ENCODE data around the gene PKDREJ.
"Not testable (repeated sequence)": the region's sequence is repeated elsewhere in the genome, so short reads cannot be mapped to it uniquely, and the experiment has no call there.

Gene PKDREJ

DNA sequence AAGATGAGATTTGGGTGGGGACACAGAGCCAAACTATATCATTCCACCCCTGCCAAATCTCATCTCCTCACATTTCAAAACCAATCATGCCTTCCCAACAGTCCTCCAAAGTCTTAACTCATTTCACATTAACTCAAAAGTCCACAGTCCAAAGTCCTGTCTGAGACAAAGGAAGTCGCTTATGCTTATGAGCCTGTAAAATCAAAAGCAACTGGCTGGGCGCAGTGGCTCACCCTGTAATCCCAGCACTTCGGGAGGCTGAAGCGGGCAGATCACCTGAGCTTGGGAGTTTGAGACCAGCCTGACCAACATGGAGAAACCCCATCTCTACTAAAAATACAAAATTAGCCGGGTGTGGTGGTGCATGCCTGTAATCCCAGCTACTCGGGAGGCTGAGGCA, 1.4 kb upstream of the PKDREJ start:
- not testable (repeated sequence) for DNase-seq (ENCODE audit: low spot score)

DNA sequence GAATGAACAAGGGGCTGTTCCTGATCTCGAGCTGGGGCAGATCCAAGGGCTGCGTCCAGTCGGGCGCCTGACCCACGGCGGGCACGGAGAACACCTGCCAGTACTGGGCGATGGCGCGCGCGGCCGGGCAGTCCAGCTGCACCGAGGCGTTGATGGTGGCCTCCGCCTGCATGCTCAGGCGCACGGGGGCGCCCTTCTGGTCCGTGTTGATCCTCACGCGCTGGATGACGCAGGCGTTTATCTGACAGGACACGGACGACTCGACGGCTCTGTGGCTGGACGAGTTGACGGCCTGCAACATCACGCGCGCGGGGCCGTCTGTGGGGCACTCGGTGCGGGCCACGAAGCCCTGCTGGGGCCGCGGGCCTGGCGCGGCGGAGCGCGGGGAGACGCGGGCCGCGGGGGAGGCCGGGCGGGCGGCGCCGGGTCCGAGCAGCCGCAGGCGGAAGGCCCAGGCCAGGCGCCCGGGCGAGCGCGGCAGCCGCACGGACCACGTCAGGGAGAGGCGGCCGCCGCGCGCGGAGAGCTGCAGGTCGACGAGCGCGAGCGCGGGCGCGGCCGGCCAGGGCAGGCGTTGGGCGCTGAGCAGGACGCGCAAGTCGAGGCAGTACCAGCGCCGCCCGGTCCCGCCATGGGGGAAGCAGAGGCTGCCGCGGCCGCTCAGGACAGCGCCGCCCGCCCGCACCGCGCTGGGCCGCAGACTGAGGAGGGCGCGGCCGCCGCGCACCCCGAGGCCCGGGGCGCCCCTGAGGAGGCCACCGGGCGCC, 511 bp downstream of the PKDREJ start:
- peak; percentile 85 for DNase-seq (ENCODE audit: low spot score)

DNA sequence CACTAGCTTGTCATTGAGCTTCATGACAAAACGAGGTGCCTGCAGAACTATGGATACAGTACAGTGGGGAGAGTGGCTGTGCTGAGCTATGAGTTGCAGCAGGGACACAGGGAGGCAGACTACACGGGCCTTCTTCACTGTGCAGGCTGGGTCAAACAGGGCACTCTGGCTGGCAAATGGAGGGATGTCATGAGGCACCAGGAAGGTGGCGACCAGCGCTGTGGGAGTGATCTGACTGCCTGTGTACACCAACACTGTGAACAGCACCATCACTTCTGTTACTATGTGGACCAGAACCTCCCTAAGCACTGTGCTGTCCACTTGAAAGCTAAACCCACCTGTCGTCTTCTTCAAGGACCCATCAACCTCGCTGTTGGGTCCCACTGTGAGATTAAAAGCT, 3.1 kb downstream of the PKDREJ start:
- DNase-seq (ENCODE audit: low spot score): no peak

DNA sequence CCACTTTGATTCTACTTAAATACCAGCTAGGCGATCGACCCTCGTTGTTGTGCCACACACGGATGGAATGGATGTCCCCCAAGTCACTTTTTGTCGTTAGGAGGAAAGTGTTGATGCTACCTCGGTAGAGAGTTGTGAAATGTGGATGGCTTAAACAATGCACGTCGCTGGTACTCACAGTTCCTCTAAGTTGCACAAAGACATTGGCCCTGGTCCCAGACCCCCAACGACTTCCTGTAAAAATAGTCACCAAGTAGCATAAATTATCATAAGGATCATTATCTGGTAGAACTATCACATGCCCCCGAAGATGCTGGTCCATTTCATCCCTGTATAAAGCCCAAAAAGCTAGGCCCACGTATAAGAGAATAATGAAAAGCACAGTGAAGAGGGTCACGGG, 3.8 kb downstream of the PKDREJ start:
- no peak for DNase-seq (ENCODE audit: low spot score)

DNA sequence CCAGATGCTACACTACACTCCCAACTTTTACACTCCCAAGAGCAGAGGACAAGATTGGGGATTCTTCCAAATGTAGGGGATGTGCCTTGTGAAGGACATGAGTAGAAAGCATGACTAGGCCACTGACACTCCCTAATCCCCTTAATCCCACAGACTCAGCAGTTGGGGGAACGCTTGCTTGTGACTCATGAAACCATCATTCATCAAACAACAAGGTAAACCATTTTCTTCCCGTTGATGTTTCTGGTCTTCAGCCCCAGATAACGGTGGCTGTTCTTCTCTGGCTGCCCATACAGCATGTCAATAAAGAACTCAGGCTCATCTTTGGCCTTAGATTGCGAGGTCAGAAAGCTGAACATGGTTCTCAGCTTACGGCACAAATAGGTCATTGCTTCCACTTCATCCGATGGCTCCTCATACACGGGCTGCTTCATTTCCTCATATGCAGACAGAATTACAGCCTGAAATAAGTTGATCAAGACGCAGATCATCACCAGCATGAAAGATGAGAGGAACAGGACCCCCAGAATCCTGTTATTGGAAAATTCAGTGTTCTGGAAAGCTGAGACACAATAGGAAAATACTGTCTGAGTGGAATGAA, 6.7 kb downstream of the PKDREJ start:
- DNase-seq (ENCODE audit: low spot score): no peak

DNA sequence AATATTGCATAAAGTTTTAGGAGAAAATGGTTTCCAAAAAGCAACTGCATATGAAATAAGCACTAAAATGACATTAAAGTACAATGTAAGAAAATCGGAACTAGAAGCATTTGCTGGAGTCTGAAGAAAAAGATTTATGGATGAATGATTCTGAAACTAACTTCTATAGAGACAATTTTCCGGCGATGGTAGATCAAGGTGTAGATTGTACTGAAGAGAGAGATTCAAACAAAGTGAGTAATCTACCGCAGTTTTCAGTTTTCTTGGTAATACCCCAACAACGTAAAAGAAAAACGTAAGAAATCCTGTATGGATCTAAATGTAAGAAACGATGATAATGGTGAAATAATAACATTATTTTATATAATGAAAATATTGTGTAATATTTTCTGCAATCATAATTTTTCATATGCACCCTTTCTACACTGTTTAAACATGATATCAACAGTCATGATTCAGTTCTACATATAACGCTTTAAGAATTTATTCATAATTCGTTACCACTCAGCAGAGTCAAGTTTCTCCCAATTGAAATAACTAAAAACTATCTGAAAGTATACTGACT, 11.2 kb downstream of the PKDREJ start:
- no peak for DNase-seq (ENCODE audit: low spot score)

DNA sequence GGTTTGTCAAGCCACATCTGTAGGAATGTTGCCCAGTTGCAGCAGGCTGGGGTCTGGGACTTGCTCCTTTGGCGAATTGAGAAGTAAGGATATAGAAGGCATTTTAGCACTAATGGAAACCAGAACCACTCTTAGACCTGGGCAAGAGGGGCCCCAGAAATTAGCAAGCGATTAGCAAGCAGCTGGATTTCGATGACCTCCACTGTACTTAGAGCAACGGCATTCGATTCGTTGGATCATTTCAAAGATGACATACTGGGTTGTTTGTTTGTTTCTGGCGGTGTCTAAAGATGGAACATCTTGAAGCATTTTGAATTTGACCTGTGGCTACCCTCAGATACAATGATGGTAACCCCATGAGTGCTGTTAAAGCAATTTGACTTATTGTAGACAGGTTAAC, 11.9 kb downstream of the PKDREJ start:
- DNase-seq (ENCODE audit: low spot score): no peak

DNA sequence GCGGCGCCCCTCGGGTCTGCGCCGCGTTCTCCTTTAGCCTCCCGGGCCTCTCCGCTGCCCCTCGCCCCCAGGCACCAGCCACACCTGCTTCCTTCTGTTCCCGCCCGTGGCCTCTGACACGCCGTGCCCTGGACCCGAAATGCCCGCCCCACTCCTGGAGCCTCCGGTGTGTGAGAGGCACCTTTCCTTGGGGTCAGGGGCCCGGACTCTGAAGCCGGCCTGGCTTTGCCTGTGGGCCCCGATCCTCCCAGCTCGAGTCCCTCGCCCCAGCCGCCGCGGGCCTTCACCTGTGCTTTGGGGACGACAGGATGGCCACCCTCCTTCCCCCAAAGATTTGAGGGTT, 12.4 kb downstream of the PKDREJ start:
- DNase-seq (ENCODE audit: low spot score): peak; percentile 40

DNA sequence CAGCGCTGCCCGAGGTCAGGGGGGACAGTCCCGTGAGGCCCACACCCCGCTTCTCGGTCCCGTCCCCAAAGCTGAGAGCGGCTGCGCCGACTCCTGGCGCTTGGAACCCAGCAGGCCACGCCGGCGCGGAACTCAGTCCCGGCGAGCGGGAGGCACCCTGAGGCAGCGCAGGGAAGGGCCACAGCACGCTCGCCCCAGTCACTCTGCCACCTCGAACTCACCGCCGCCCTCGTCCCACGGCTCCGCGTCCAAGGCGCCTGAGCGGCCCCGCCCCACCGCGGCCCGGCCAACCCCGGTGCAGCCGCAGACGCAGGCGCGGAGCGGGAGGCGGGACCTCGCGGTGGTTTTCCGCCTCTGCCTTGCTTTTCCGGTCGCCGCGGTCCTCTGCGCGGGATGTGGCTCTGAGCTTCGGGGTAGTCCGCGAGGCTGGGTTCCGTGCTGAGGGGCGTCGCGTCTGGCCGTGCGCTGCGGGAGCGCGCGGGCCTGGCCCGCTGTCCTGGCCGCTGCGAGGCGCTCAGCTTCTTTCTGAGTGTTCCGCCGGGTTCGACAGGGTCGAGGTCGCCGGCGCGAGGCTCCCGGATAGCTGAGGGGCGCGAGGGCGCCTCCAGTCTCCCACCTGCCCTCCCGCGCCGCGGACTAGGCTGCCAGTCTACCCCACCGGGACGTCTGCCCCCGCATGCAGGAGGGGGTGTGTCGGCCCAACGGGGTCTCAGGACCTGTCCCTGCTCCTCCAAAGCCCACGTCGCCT, 12.9 kb downstream of the PKDREJ start, which contains the start of gene CDPF1:
CDPF1 (minus strand) TSS at position 259 of the 748 bp plus-strand sequence. CDS start 2,009 bp downstream, outside the sequence.
- peak; percentile 97 for DNase-seq (ENCODE audit: low spot score)

DNA sequence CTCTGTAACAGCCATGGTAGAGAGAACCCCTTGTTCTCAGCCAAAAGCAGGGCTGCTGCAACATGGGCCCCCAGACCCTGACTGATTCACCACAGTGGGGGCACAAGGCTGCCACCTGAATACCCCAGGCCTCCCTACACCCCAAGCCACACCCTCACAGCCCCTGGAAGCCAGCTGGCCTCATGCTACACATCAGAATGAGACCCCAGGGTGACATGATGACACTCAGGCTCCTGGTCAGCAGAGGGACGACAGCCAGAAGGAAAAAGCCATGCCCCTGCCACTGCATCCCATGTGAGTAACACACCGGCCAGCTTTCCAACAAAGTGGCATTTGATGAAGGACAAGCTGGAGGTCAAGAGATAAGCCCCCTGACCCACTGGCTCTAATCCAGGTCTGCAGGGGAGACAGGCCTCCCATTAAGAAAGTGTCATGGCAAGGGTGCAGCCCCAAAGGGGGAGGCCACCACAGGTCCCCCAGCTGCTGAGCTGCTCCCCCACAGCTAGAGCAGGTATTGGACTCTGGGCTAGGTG, 15.6 kb downstream of the PKDREJ start:
- DNase-seq (ENCODE audit: low spot score): no peak

DNA sequence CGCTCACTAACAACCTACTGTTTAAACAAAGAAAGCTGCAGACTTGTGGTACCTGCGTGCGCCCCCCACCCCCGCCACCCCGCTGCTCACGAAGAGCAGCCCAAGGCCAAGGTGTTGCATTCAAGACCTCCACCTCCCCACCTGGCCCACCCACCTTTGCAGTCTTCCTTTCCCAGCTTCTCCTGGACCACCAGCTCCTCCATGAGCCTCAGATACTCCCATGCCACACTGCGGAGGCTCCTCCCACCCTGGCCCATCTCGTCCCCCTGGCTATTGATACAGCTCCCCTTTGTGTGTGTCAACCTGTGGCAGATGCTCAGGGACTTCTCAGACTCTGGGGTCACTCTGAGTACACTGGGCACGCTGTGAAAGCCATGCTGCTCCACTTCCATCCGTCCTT, 17.0 kb downstream of the PKDREJ start:
- no peak for DNase-seq (ENCODE audit: low spot score)

DNA sequence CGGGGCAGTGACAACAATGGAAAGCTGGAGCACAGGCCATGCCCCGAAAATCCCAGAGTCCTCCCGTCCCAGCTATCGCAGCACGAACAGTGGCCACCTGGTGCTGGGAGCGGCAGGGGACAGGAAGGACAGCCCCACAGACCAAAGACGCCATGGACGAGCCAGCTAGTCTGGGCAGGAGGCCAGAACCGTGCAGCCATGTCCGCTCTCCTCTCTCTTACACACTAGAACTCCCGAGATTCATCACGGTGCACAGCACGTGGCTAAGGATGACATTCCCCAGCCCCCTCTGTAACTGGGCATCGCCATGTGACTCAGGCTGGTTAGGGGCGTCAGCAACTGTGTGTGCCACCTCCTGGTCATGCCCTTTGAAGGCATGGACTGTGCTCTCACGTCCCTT, 17.6 kb downstream of the PKDREJ start:
- DNase-seq (ENCODE audit: low spot score): no peak

DNA sequence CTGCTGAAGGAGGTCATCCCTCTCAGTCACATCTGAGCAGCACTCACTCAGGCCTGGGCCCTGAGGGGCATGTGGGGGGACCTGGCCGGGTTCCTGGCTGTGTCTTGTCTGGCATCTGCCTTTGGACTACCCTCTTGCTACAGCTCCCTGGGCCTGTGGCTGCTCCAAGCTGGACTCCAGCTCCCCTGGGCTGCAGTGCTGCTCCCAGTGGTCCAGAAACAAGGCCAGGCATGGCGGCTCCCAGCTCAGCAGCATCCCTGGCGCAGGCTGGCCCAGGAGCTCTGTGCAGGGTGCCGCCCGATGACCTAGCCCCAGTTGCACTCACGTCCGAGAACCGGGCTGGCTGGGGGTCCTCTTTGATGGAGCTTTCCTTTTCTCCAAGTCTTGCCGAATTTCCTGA, 18.4 kb downstream of the PKDREJ start:
- no peak for DNase-seq (ENCODE audit: low spot score)

DNA sequence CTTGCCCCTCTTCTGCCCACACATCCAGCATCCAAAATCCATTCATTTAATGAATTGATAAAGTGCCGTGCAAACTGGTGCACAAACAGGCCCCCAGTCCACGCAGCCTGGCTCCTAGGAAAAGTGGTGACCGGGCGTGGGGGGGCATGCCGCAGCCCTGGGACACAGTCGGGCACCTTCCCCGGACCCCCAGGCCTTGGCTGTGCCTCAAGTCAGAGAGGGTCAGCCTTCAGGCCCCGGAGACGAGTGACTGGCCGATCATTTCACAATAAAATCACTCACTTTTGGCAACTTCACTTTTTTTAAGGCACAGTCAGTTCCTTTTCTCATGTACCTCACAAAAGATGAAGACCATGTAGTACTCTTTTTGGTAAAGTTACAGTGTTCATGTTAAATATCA, 21.1 kb downstream of the PKDREJ start:
- DNase-seq (ENCODE audit: low spot score): no peak

DNA sequence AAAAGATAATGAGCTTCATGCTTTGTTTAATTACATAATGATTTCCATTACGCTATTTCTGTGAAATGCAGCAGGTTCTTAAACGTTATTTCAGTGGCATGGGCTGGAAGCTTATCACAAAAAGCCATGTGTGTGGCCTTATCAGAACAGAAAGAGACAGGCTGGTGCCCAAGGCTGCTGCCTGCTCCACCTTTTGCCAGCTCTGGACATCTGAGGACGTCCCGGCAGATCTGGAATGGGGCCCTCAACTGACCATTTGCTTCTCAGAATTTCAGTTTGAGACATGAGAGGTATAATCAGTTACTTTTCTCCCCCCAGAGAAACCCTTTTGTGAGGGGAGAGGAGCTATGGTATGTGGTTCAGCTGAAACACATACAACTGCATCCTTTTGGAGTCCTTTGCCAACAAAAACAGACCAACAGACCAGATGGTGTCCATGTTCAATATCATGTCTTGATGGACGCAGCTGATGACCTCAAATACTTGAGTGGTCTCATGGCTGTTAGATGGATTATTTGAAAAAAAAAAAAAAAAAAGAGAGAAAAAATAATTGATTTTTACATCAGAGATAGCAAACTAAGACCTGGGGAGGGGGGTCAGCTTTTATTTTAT, 21.6 kb downstream of the PKDREJ start:
- DNase-seq (ENCODE audit: low spot score): no peak

DNA sequence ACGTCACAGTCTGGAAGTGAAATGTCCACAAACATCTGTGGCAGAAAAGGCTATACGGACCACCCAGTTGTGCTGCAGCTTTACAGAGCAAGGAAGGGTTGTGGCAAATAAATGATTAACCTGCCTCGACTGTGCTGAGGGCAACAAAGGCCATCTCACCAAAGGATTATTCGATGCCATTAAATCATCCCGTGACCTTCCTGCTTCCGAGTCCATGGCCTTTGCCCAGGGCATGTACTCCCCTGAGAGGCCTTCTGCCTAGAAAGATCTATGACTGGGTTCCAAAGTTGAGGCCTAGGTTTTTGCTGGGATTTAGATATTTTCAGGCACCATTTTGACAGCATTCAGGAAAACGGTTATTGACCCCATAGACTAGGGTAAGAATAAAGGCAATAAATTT, 22.2 kb downstream of the PKDREJ start:
- no peak for DNase-seq (ENCODE audit: low spot score)

DNA sequence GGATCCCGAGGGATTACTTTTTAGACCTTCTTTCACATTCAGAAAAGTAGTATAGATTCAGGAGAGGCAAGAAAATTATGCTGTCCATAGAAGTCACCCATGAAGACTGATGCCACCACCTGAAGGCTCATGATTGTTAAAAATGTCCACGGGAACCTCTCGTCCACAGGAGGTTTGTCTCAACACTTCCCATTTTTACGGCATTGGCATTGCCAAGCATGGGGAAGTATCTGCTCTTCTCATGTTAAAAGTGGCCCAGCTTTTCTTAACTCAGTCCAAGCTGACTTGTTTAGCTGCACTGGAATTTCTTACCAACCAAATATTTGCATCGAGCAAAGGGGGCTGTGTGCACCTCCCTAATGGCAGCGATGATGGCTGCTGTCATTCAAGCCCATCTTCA, 22.6 kb downstream of the PKDREJ start:
- no peak for DNase-seq (ENCODE audit: low spot score)

DNA sequence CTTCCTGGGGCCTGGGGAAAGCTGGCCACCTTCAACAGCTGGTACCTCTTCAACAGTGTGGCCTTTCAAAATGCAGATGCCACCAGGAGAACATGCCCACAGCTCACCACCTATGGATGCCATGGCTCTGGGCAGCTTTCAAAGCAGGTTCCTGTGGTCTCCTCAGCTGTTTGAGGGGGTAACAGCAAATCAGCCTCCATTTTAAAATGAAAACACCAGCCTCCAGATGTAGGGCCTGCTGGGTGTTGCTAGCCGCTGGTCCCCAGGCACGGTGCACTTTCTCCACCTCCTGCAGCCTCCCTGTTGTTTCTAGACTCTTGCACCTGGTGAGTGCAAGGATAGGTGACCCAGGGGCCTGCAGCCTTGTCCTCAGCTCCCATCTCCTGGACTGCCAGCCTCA, 23.1 kb downstream of the PKDREJ start:
- DNase-seq (ENCODE audit: low spot score): no peak

DNA sequence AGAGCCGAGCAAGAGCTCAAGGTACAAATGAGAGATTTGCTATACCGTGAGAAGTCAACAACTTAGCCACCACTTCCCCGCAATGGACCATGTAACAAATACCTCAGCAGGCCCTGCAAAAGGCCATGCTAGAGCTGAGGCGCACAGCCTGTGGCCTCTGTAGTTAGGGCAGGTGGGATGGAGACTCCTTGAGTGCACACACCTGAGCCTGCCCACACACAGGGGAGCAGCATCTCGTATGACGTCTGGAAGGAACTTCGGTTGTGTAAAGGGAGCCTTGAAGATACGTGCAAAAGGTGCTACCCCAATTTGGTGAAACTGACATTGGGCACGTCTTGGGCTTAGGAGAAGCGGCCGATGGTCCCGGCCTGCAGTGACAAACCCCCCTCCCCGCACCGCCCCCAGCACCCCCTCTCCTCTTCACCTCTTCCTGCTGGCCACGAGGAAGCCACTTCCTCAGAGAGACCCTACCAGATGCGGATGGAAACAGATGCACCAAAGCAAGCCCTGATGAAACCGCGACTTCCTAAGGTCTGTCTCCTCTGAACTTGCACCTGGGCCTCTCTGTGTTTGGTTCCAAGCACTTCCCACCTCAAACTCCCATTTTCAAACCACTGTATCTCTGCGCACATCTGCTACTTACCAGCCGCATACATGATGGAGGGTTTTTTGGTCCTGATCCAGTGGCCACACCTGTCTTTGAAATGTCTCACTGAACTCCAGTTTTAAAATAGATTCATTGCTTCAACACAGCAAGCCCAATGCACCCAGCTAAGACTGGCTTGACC, 23.7 kb downstream of the PKDREJ start:
- DNase-seq (ENCODE audit: low spot score): no peak

DNA sequence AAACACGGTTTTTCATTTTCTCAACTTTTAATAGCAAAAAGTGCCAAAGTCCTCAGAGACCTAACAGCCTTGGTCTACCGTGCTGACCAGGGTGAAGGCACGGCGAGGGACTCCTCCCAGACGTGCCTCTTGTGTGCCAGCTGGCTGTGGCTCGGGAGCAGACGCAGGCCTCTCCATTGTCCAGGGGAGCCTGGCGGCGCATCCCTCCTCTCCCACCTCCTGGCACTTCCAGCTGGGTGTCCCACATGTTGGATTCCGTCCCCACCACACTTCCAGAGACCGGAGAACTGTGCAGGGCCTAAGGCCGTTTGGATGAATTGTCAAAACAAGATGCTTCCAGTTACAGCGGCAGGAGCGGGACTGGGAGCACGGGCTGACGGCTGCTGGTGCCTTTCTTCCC, 24.6 kb downstream of the PKDREJ start:
- DNase-seq (ENCODE audit: low spot score): no peak

DNA sequence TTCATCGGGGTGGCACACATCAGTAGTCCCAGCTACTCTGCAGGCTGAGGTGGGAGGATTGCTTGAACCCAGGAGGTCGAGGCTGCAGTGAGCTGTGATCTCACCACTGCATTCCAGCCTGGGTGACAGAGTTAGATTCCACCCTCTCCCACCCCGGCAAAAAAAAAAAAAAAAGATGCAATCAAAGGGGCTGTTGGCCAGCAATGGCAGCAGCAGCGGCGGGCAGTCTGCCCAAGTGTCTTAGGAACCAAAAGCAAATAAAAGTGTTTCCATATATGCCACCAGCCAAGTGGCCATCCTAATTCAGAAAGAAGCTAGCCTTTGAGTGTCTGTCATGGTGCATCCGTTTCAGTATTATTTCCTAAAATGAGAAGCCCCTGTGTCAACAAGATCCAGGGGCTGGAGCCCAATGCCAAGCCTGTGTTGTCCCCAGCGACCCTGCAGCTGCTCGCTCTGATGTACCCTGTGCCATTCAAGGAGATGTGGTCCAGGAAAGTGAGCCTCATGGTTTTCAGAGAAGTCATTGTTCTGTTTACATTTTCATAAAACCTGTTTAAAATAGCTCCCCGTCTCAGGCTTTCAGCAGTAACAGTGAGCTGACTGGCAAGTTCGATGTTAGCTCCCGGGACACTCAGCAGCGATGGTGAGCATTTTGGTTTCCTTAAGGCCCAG, 25.6 kb downstream of the PKDREJ start:
- no peak for DNase-seq (ENCODE audit: low spot score)
